Keratinocyte (primary cell): ENCODE results near the gene MXRA5. TPM values are rescaled to one million over a fixed set of nuclear protein-coding genes. Genes with fewer than 3 reads are reported as not detected.

ENCODE experiments used
- DNase-seq: peaks from one replicate; pipeline ENCODE4 v3.0.0-alpha.2; 2011; ENCODE audit warnings: low read depth, missing footprints, low spot score
- FAIRE-seq: peaks from 2 replicates; lab custom pipeline; 2011; peaks lifted over from hg19 to GRCh38; lab: Jason Lieb, UNC
- H2AFZ ChIP-seq: 2 replicates; pipeline ENCODE4 v1.6.0; 2012; ENCODE audit warnings: low read length, control low read depth, inconsistent platforms; ENCODE audit not compliant: control insufficient read depth
- H3K27ac ChIP-seq: 2 replicates; pipeline ENCODE4 v1.5.1; 2011; ENCODE audit warnings: low read length; ENCODE audit not compliant: control insufficient read depth, insufficient read depth
- H3K27me3 ChIP-seq: 3 replicates; pipeline ENCODE4 v1.6.0; 2011; ENCODE audit warnings: low read length; ENCODE audit not compliant: control insufficient read depth, insufficient read depth; ENCODE audit errors: extremely low read depth
- H3K36me3 ChIP-seq, 2 experiments: 2 replicates in 1 of 2; 3 replicates in 1 of 2; pipeline ENCODE4 v1.5.1; 2011; ENCODE audit warnings: low read length in 2 of 2, mild to moderate bottlenecking in 1 of 2; ENCODE audit not compliant: control insufficient read depth in 2 of 2, insufficient read depth in 2 of 2; ENCODE audit errors: extremely low read depth in 1 of 2
- H3K4me1 ChIP-seq: 3 replicates; pipeline ENCODE4 v1.5.1; 2011; ENCODE audit warnings: low read length; ENCODE audit not compliant: control insufficient read depth, insufficient read depth; ENCODE audit errors: extremely low read depth
- H3K4me2 ChIP-seq: 3 replicates; pipeline ENCODE4 v1.6.0; 2011; ENCODE audit warnings: low read depth, low read length; ENCODE audit not compliant: control insufficient read depth, insufficient read depth; ENCODE audit errors: extremely low read depth
- H3K4me3 ChIP-seq, 3 experiments: fragments of 200-600 bp in 1 of 3; sonication (generic) in 1 of 3; 2 replicates in 2 of 3; 3 replicates in 1 of 3; pipeline ENCODE4 v1.5.1; 2011 to 2016; ENCODE audit warnings: low read length in 3 of 3, mild to moderate bottlenecking in 3 of 3, control low read depth in 2 of 3, inconsistent platforms in 1 of 3, low read depth in 1 of 3, mixed read lengths in 1 of 3, mixed run types in 1 of 3, moderate library complexity in 1 of 3; ENCODE audit not compliant: control insufficient read depth in 2 of 3, insufficient read depth in 2 of 3; ENCODE audit errors: extremely low read depth in 1 of 3
- H3K79me2 ChIP-seq: 2 replicates; pipeline ENCODE4 v1.6.0; 2012; ENCODE audit warnings: low read length; ENCODE audit not compliant: control insufficient read depth, insufficient read depth
- H3K9ac ChIP-seq: 3 replicates; pipeline ENCODE4 v1.6.0; 2011; ENCODE audit warnings: low read length; ENCODE audit not compliant: control insufficient read depth, insufficient read depth; ENCODE audit errors: extremely low read depth
- H3K9me1 ChIP-seq: 3 replicates; pipeline ENCODE4 v1.6.0; 2011; ENCODE audit warnings: low read length; ENCODE audit not compliant: control insufficient read depth, insufficient read depth; ENCODE audit errors: extremely low read depth
- H3K9me3 ChIP-seq: 2 replicates; pipeline ENCODE4 v1.5.1; 2012; ENCODE audit warnings: low read depth, low read length; ENCODE audit not compliant: control insufficient read depth
- H4K20me1 ChIP-seq: 3 replicates; pipeline ENCODE4 v1.6.0; 2011; ENCODE audit warnings: low read length; ENCODE audit not compliant: control insufficient read depth, insufficient read depth; ENCODE audit errors: extremely low read depth
- CTCF ChIP-seq, 3 experiments: IDR thresholded peaks in 1 of 3; conservative IDR thresholded peaks in 1 of 3; optimal IDR thresholded peaks in 1 of 3; 2 replicates in 2 of 3; 3 replicates in 1 of 3; pipeline versions ENCODE3 to v1.5.1; 2011; ENCODE audit warnings: low read length in 3 of 3, mild to moderate bottlenecking in 3 of 3, moderate library complexity in 2 of 3, control low read depth in 1 of 3, inconsistent platforms in 1 of 3; ENCODE audit not compliant: insufficient read depth in 2 of 3; ENCODE audit errors: extremely low read depth in 1 of 3
- EZH2 ChIP-seq: IDR thresholded peaks from one replicate; pipeline ENCODE4 v1.6.1; 2012; ENCODE audit warnings: inconsistent platforms, mild to moderate bottlenecking, low read length, moderate library complexity
- dilution Hi-C: fragments of 300-500 bp; cut with MboI; formaldehyde crosslinking; loops from one replicate; pipeline ENCODE4 v1.7.0; 2020; ENCODE audit warnings: low sequenced_read_pairs; ENCODE audit not compliant: extremely low pct_ligation_motif_present
- polyA plus RNA-seq, 5 experiments: library from polyadenylated mRNA; depleted of rRNA in 3 of 5; stranded (reverse) in 3 of 5; stranded (forward) in 1 of 5; unstranded in 1 of 5; fragments of >200 nt; gene quantifications; 1 replicate in 1 of 5; 2 replicates in 3 of 5; 3 replicates in 1 of 5; pipeline versions ENCODE4 v1.2.1 to v1.2.3, GENCODE V29; 2011 to 2012; ENCODE audit warnings: missing spikeins in 2 of 5, low read depth in 1 of 5, low replicate concordance in 1 of 5

Gene MXRA5
- polyA plus RNA-seq, 1 donor (not counting 4 experiments of a cell fraction or from before 2014, with no cell fraction given): 6.5 TPM

GRCh38 chrX:3320471-3321046, 25.9 kb downstream of the MXRA5 start:
- dilution Hi-C loops: no loop called here
- no peak for FAIRE-seq
- no peaks in the 10 kb centered on the region for H3K4me1 ChIP-seq

GRCh38 chrX:3317191-3317718, 29.2 kb downstream of the MXRA5 start:
- Histone ChIP-seq H3K9ac (no peak overlapping the region), H3K4me3 (no peak overlapping the region), H3K27ac (no peak overlapping the region), H3K4me1 (no peaks in the 10 kb centered on the region), H3K36me3 (no peaks in the 10 kb centered on the region), H3K9me1 (no peaks in the 10 kb centered on the region), H3K4me2 (no peak overlapping the region), H2AFZ (no peak overlapping the region), H3K27me3 (no peaks in the 10 kb centered on the region), H4K20me1 (no peaks in the 10 kb centered on the region), H3K9me3 (no peaks in the 10 kb centered on the region), H3K79me2 (no peaks in the 10 kb centered on the region)
- FAIRE-seq: no peak
- dilution Hi-C loops: no loop called here
- TF ChIP-seq EZH2 (no peak), CTCF (optimal IDR thresholded peaks at IDR 0.05 in 1 of 3, IDR thresholded peaks at IDR 0.05 in 1 of 3, conservative IDR thresholded peaks at IDR 0.05 in 1 of 3; ENCODE audit: extremely low read depth in 1 of 3, insufficient read depth in 2 of 3, low read length in 3 of 3) (no peak)
- no peak for DNase-seq

More at GRCh38 chrX:3320471-3321046, 25.9 kb downstream of the MXRA5 start:
- Histone ChIP-seq H3K9me3 (no peaks in the 10 kb centered on the region), H4K20me1 (no peaks in the 10 kb centered on the region), H3K9me1 (no peaks in the 10 kb centered on the region), H3K27ac (no peak overlapping the region), H3K79me2 (no peaks in the 10 kb centered on the region), H3K36me3 (no peaks in the 10 kb centered on the region), H3K4me2 (no peak overlapping the region), H2AFZ (no peak overlapping the region), H3K4me3 (no peak overlapping the region), H3K27me3 (no peaks in the 10 kb centered on the region), H3K9ac (no peak overlapping the region)
- TF ChIP-seq EZH2 (no peak), CTCF (optimal IDR thresholded peaks at IDR 0.05 in 1 of 3, IDR thresholded peaks at IDR 0.05 in 1 of 3, conservative IDR thresholded peaks at IDR 0.05 in 1 of 3; ENCODE audit: extremely low read depth in 1 of 3, insufficient read depth in 2 of 3, low read length in 3 of 3) (no peak)
- DNase-seq: no peak
